Measurements from ENCODE around the gene RAG1. TPM values are rescaled to one million over a fixed set of nuclear protein-coding genes. Genes with fewer than 3 reads are reported as not detected.

RAG1 gene
- total and polyA plus RNA-seq, 4 donors: 0.08 to 2.3 (median 0.63) TPM

DNA sequence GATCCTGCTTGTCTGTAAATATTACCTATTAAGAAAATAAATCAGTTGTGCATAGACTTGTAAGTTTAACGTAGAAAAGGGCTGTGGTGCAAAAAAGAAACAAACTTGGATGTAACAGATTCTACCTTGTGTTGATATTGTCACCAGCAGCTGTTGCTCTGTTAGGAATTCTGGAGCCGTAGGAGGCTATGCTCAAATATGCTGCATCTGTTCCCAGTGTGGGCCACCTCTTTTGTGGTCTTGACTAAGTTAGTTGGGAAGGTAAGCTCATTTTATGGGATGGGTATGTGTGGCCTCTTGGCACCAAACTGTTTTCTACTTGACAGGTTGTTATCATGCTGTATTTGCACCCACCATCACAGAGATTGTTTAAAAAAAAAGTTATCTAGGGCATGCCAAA is 59.7 kb downstream of the RAG1 start:
- 90 to 93% methylated on average over 2 of the region's 2 CpGs for WGBS, 2 donors
- Histone ChIP-seq H3K4me3 (no peak overlapping the region), H3K9ac (ENCODE audit: insufficient read depth in 1 of 2, low read length in 2 of 2) (no peak overlapping the region), H3K27me3 (ENCODE audit: control insufficient read depth in 3 of 3, insufficient read depth in 3 of 3, low read length in 2 of 3) (no peaks in the 10 kb centered on the region), H3K4me1 (ENCODE audit: control insufficient read depth in 5 of 5, insufficient read depth in 5 of 5, low read length in 5 of 5) (peaks cover 0 to 8% (median 0%) of the 10 kb centered on the region in 5 donors), H3K27ac (ENCODE audit: low read depth in 1 of 2, low read length in 1 of 2) (no peak overlapping the region), H3K9me3 (ENCODE audit: control insufficient read depth in 4 of 4, insufficient read depth in 3 of 4, low read length in 3 of 4) (no peaks in the 10 kb centered on the region), H3K36me3 (ENCODE audit: control insufficient read depth in 4 of 4, insufficient read depth in 4 of 4, low read length in 4 of 4) (peaks cover 0 to 3% (median 0%) of the 10 kb centered on the region in 4 donors)
- TF ChIP-seq, protein P1, sequence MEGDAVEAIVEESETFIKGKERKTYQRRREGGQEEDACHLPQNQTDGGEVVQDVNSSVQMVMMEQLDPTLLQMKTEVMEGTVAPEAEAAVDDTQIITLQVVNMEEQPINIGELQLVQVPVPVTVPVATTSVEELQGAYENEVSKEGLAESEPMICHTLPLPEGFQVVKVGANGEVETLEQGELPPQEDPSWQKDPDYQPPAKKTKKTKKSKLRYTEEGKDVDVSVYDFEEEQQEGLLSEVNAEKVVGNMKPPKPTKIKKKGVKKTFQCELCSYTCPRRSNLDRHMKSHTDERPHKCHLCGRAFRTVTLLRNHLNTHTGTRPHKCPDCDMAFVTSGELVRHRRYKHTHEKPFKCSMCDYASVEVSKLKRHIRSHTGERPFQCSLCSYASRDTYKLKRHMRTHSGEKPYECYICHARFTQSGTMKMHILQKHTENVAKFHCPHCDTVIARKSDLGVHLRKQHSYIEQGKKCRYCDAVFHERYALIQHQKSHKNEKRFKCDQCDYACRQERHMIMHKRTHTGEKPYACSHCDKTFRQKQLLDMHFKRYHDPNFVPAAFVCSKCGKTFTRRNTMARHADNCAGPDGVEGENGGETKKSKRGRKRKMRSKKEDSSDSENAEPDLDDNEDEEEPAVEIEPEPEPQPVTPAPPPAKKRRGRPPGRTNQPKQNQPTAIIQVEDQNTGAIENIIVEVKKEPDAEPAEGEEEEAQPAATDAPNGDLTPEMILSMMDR (IDR thresholded peaks at IDR 0.05; ENCODE audit: control extremely low read depth, extremely low read depth): no peak
- ATAC-seq (ENCODE audit: insufficient read depth, low FRiP score): no peak
- DNase-seq: no peak

DNA sequence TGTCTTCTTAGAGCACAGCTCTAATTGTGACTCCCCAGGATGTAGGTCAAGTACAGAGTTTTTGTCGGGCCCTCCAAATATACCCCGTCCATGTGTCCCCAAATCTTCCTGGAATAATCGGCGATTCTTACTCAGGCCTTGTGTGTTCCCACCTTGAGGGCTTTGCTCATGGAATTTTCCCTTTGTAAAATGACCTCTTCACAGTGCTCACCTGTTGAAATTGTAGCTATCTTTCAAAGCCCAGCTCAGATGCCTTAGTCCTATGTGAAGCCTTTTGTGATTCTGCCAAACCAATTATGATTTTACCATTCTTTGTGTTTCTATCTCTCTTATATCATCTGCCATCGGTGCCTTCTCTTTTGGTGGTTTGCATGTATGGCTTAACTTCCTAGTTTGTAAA is 60.3 kb downstream of the RAG1 start:
- 80 to 95% methylated on average over 5 of the region's 5 CpGs for WGBS, 2 donors
- TF ChIP-seq, protein P1 (IDR thresholded peaks at IDR 0.05; ENCODE audit: control extremely low read depth, extremely low read depth): no peak
- no peak for ATAC-seq (ENCODE audit: insufficient read depth, low FRiP score)
- DNase-seq: no peak
- Histone ChIP-seq H3K4me1 (ENCODE audit: control insufficient read depth in 5 of 5, insufficient read depth in 5 of 5, low read length in 5 of 5) (peaks cover 0 to 8% (median 0%) of the 10 kb centered on the region in 5 donors), H3K9me3 (ENCODE audit: control insufficient read depth in 4 of 4, insufficient read depth in 3 of 4, low read length in 3 of 4) (no peaks in the 10 kb centered on the region), H3K4me3 (no peak overlapping the region), H3K36me3 (ENCODE audit: control insufficient read depth in 4 of 4, insufficient read depth in 4 of 4, low read length in 4 of 4) (peaks cover 0 to 3% (median 0%) of the 10 kb centered on the region in 4 donors), H3K27me3 (ENCODE audit: control insufficient read depth in 3 of 3, insufficient read depth in 3 of 3, low read length in 2 of 3) (no peaks in the 10 kb centered on the region), H3K27ac (ENCODE audit: low read depth in 1 of 2, low read length in 1 of 2) (no peak overlapping the region), H3K9ac (ENCODE audit: insufficient read depth in 1 of 2, low read length in 2 of 2) (no peak overlapping the region)

DNA sequence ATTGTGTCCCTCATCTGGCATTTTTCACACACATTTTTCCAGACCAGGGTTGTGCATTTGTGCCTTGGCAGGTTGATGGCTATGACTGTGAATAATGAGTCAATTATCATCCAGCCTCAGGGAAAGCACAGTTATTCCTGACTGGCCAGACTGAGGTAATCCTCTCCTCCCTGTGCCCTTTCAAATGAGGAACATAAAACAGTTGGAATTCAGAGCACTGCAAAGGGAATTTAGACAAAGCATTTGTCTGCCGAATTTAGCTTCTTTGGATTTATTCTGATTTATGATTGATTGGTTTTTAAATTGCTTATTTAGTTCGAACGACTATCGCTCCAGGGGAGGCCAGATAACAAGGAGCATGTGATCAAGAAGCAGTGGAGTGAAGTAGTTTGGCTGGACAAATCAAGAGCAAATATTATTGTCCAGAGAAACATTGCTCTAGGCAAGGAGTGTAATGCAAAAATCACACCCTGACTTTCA is 61.0 kb downstream of the RAG1 start:
- Histone ChIP-seq H3K9ac (ENCODE audit: insufficient read depth in 1 of 2, low read length in 2 of 2) (no peak overlapping the region), H3K4me3 (no peak overlapping the region), H3K9me3 (ENCODE audit: control insufficient read depth in 4 of 4, insufficient read depth in 3 of 4, low read length in 3 of 4) (no peaks in the 10 kb centered on the region), H3K4me1 (ENCODE audit: control insufficient read depth in 5 of 5, insufficient read depth in 5 of 5, low read length in 5 of 5) (peaks cover 0 to 8% (median 0%) of the 10 kb centered on the region in 5 donors), H3K27ac (ENCODE audit: low read depth in 1 of 2, low read length in 1 of 2) (no peak overlapping the region), H3K36me3 (ENCODE audit: control insufficient read depth in 4 of 4, insufficient read depth in 4 of 4, low read length in 4 of 4) (peaks cover 0 to 3% (median under 1%) of the 10 kb centered on the region in 4 donors), H3K27me3 (ENCODE audit: control insufficient read depth in 3 of 3, insufficient read depth in 3 of 3, low read length in 2 of 3) (no peaks in the 10 kb centered on the region)
- TF ChIP-seq, protein P1 (IDR thresholded peaks at IDR 0.05; ENCODE audit: control extremely low read depth, extremely low read depth): no peak
- DNase-seq: no peak
- no peak for ATAC-seq (ENCODE audit: insufficient read depth, low FRiP score)
- WGBS, 2 donors: 78 to 91% methylated on average over 4 of the region's 4 CpGs

Other genes with a start within 250 kb of the RAG1 start
- gene TRAF6, start 57.7 kb upstream of the RAG1 start, total RNA-seq: 10 to 100 TPM; 13.1 to 14.0 TPM
- 1 to 10 TPM; 2.2 to 4.5 TPM for gene TRAF6, start 57.7 kb upstream of the RAG1 start, polyA plus RNA-seq
- 10 to 100 TPM; 17.7 to 36.1 TPM for gene IFTAP, start 26.5 kb downstream of the RAG1 start, total RNA-seq
- 10 to 100 TPM; 18.4 to 30.7 TPM for gene IFTAP, start 26.5 kb downstream of the RAG1 start, polyA plus RNA-seq
- gene RAG2, start 30.2 kb downstream of the RAG1 start, total RNA-seq: not detected
- gene RAG2, start 30.2 kb downstream of the RAG1 start, polyA plus RNA-seq: not detected